K562 (cell line): ENCODE measurements around the gene OR51V1. TPM values are rescaled to one million over a fixed set of nuclear protein-coding genes. Genes with fewer than 3 reads are reported as not detected.
A peak's percentile ranks its signal among the peaks of the same experiment; 100 is the strongest.

ENCODE experiments used
- ATAC-seq: fragments of 200-7000 bp; cut with Tn5 transposase; 3 replicates; pipeline ENCODE4 v1.9.1; 2020; ENCODE audit warnings: moderate library complexity
- Bru-seq: library from RNA; stranded (reverse); fragments of 400-500 nt; gene quantifications from one replicate; lab custom pipeline; 2021; lab: Mats Ljungman, UMichigan
- BruChase-seq, 2 experiments: library from RNA; stranded (reverse); fragments of 400-500 nt; gene quantifications; one replicate each; lab custom pipeline; 2021; lab: Mats Ljungman, UMichigan
- BruUV-seq: library from RNA; stranded (reverse); fragments of 400-500 nt; replicated peaks from 2 replicates; lab custom pipeline; 2021; lab: Mats Ljungman, UMichigan
- CTCF ChIA-PET: fragments of 300-600 bp; formaldehyde crosslinking; extraction: SDS; loops from one replicate; lab custom pipeline; 2021; ENCODE audit warnings: low intra/inter-chr PET ratio; lab: Yijun Ruan, JAX
- POLR2A ChIA-PET: fragments of 300-600, 350-650 bp; sonication (Branson Sonifier 250); formaldehyde crosslinking; extraction: SDS; loops from one replicate; lab custom pipeline; 2021; ENCODE audit warnings: antibody characterized with exemption, inconsistent platforms; lab: Yijun Ruan, JAX
- DNase-seq, 4 experiments: peaks; one replicate each; pipeline versions ENCODE4 v3.0.0 to v3.0.0-alpha.2; 2011 to 2018; ENCODE audit warnings: low spot score in 3 of 4, mixed read lengths in 3 of 4; ENCODE audit errors: extremely low read depth in 1 of 4
- FAIRE-seq: peaks from 2 replicates; lab custom pipeline; 2011; peaks lifted over from hg19 to GRCh38; lab: Jason Lieb, UNC
- H2AFZ ChIP-seq: 2 replicates; pipeline ENCODE4 v1.6.0; 2011; ENCODE audit warnings: low read depth, low read length, control low read depth, inconsistent platforms
- H3K27ac ChIP-seq: fragments of 200-600 bp; 3 replicates; pipeline ENCODE4 v1.8.0; 2011; ENCODE audit warnings: low read depth, mild to moderate bottlenecking, control low read depth, inconsistent platforms, low read length, moderate library complexity, mixed read lengths; ENCODE audit errors: extremely low read depth
- H3K27me3 ChIP-seq, 2 experiments: fragments of 300-600 bp in 1 of 2; 2 replicates in 1 of 2; 3 replicates in 1 of 2; pipeline versions ENCODE4 v1.6.0 to v1.8.0; 2011; ENCODE audit warnings: inconsistent platforms in 2 of 2, low read length in 2 of 2, mild to moderate bottlenecking in 1 of 2, mixed read lengths in 1 of 2, moderate library complexity in 1 of 2; ENCODE audit not compliant: control insufficient read depth in 2 of 2, insufficient read depth in 2 of 2
- H3K36me3 ChIP-seq: fragments of 300-600 bp; 3 replicates; pipeline ENCODE4 v1.8.0; 2011; ENCODE audit warnings: mild to moderate bottlenecking, low read length, inconsistent platforms; ENCODE audit not compliant: control insufficient read depth, insufficient read depth
- H3K4me1 ChIP-seq, 2 experiments: fragments of 200-600 bp in 1 of 2; replicated peaks in 1 of 2; 2 replicates in 1 of 2; 3 replicates in 1 of 2; pipeline versions ENCODE4 v1.5.1 to v1.8.0; 2011; ENCODE audit warnings: inconsistent platforms in 2 of 2, low read length in 2 of 2, mild to moderate bottlenecking in 1 of 2, mixed read lengths in 1 of 2, moderate library complexity in 1 of 2; ENCODE audit not compliant: control insufficient read depth in 2 of 2, insufficient read depth in 2 of 2
- H3K4me2 ChIP-seq: 2 replicates; pipeline ENCODE4 v1.6.1; 2011; ENCODE audit warnings: low read length, control low read depth, inconsistent platforms, mixed read lengths; ENCODE audit not compliant: insufficient read depth
- H3K4me3 ChIP-seq: fragments of 200-600 bp; sonication (generic), shearing (Covaris generic); 2 replicates; pipeline ENCODE4 v1.5.1; 2016; ENCODE audit warnings: control low read depth, inconsistent platforms
- H3K79me2 ChIP-seq: fragments of 200-600 bp; 3 replicates; pipeline ENCODE4 v1.8.0; 2011; ENCODE audit warnings: low read length, inconsistent platforms; ENCODE audit not compliant: control insufficient read depth, insufficient read depth
- H3K9ac ChIP-seq, 2 experiments: 2 replicates each; pipeline versions ENCODE4 v1.6.0 to v1.6.1; 2011; ENCODE audit warnings: low read depth in 2 of 2, low read length in 2 of 2, control low read depth in 1 of 2, inconsistent platforms in 1 of 2, mild to moderate bottlenecking in 1 of 2, mixed read lengths in 1 of 2; ENCODE audit not compliant: insufficient read depth in 1 of 2
- H3K9me1 ChIP-seq: one replicate; pipeline ENCODE4 v1.6.0; 2011; ENCODE audit warnings: inconsistent platforms, mild to moderate bottlenecking, low read length, moderate library complexity; ENCODE audit not compliant: control insufficient read depth, insufficient read depth
- H3K9me3 ChIP-seq: replicated peaks from 2 replicates; pipeline ENCODE4 v1.5.1; 2011; ENCODE audit warnings: low read depth, low read length, inconsistent platforms; ENCODE audit not compliant: control insufficient read depth, insufficient read depth
- H4K20me1 ChIP-seq: replicated peaks from 2 replicates; pipeline ENCODE4 v1.6.1; 2011; ENCODE audit warnings: low read length, inconsistent platforms, mixed read lengths; ENCODE audit not compliant: control insufficient read depth, insufficient read depth
- BRCA1 ChIP-seq, 2 experiments: fragments of 450-650 bp in 1 of 2; sonication (generic) in 1 of 2; formaldehyde crosslinking in 1 of 2; IDR thresholded peaks; 2 replicates each; pipeline versions ENCODE4 v1.5.0 to v1.6.1; 2017 to 2020; ENCODE audit warnings: mild to moderate bottlenecking in 1 of 2, missing genetic modification reagents in 1 of 2
- CHD4 ChIP-seq: fragments of 200-600 bp; sonication (generic); IDR thresholded peaks from 3 replicates; pipeline ENCODE4 v1.6.1; 2012; ENCODE audit warnings: low read depth, mild to moderate bottlenecking, mixed read lengths, low read length, inconsistent platforms; ENCODE audit not compliant: insufficient read depth, insufficient replicate concordance, poor library complexity, severe bottlenecking
- FOXA3 ChIP-seq, 2 experiments: fragments of 450-650 bp in 1 of 2; sonication (generic) in 1 of 2; formaldehyde crosslinking; IDR thresholded peaks in 1 of 2; conservative IDR thresholded peaks in 1 of 2; 2 replicates each; pipeline versions ENCODE4 v1.4.0 to v1.8.0; 2020 to 2022; ENCODE audit warnings: mild to moderate bottlenecking in 2 of 2, missing genetic modification reagents in 1 of 2
- GTF2F1 ChIP-seq: IDR thresholded peaks from 2 replicates; pipeline ENCODE4 v1.6.1; 2011; ENCODE audit warnings: low read depth, low read length, improper control_type of control experiment
- HNRNPUL1 ChIP-seq: fragments of 200-400 bp; formaldehyde crosslinking; IDR thresholded peaks from 2 replicates; pipeline ENCODE4 v1.6.1; 2017; ENCODE audit warnings: low read length
- JUND ChIP-seq, 2 experiments: IDR thresholded peaks; 2 replicates in 1 of 2; 3 replicates in 1 of 2; pipeline ENCODE4 v1.6.1; 2011; ENCODE audit warnings: borderline replicate concordance in 2 of 2, low read depth in 2 of 2, low read length in 2 of 2, improper control_type of control experiment in 1 of 2, missing biosample characterization in 1 of 2, missing genetic modification characterization in 1 of 2, missing genetic modification reagents in 1 of 2
- NCOA6 ChIP-seq: fragments of 450-650 bp; IDR thresholded peaks from 2 replicates; pipeline ENCODE4 v1.6.1; 2017; ENCODE audit warnings: mild to moderate bottlenecking
- PRPF4 ChIP-seq: fragments of 200-400 bp; formaldehyde crosslinking; IDR thresholded peaks from one replicate; pipeline ENCODE4 v1.6.1; 2017; ENCODE audit warnings: low read length, low read depth, mild to moderate bottlenecking; ENCODE audit not compliant: insufficient read depth, poor library complexity, severe bottlenecking
- ZNF384 ChIP-seq: IDR thresholded peaks from 2 replicates; pipeline ENCODE4 v1.6.1; 2012; ENCODE audit warnings: low read depth, low read length, improper control_type of control experiment
- WGBS: fragments of 100-300 bp; shearing (Covaris generic); methylation state at CpG from one replicate; pipeline ENCODE4 v1.1.6; 2016; ENCODE audit warnings: low coverage, mixed read lengths; ENCODE audit not compliant: insufficient coverage; ENCODE audit errors: missing lambda C conversion rate; 5-methylcytosine and 5-hydroxymethylcytosine counted together
- in situ Hi-C: fragments of 300-500 bp; cut with MboI; formaldehyde crosslinking; loops from 4 replicates; pipeline ENCODE4 v1.15.0; 2018; ENCODE audit warnings: inconsistent platforms, mixed read lengths
- intact Hi-C: fragments of 100-400 bp; cut with micrococcal nuclease; formaldehyde crosslinking; loops from 2 replicates; pipeline ENCODE4 v1.14.2; 2022
- long read RNA-seq, 3 experiments: library from polyadenylated mRNA in 2 of 3; library from RNA in 1 of 3; unstranded in 2 of 3; stranded (forward) in 1 of 3; transcript quantifications; one replicate each; pipeline ENCODE4 v2.0.0, GENCODE V29; 2019 to 2022
- polyA minus RNA-seq, 3 experiments: library from RNA; depleted of rRNA, polyadenylated mRNA; stranded (reverse); fragments of >200 nt; gene quantifications; 2 replicates each; pipeline ENCODE4 v1.2.3, GENCODE V29; 2011
- polyA plus RNA-seq, 8 experiments: library from polyadenylated mRNA; depleted of rRNA in 4 of 8; stranded (reverse) in 5 of 8; unstranded in 3 of 8; fragments of >200 nt; fragmentation: Nextera tagmentation in 2 of 8; fragmentation: Illumina TruSeq in 1 of 8; extraction: Ambion mirVana in 2 of 8; extraction: Trizol in 1 of 8; gene quantifications; 2 replicates each; pipeline versions ENCODE4 v1.2.1 to v1.2.3, GENCODE V29; 2011 to 2014; ENCODE audit warnings: inconsistent platforms in 1 of 8, missing spikeins in 1 of 8
- total RNA-seq, 7 experiments: library from RNA; depleted of rRNA in 6 of 7; stranded (reverse); fragments of >200 nt in 6 of 7; fragmentation: Illumina TruSeq in 2 of 7; extraction: Trizol in 2 of 7; gene quantifications; 2 replicates each; pipeline versions ENCODE4 v1.2.1 to v1.2.3, GENCODE V29; 2011 to 2021; ENCODE audit warnings: low replicate concordance in 1 of 7
- TF ChIP-seq, protein P1 (sequence below): sonication (generic); formaldehyde crosslinking; IDR thresholded peaks from 2 replicates; pipeline ENCODE4 v1.8.0; 2022; ENCODE audit warnings: mild to moderate bottlenecking, missing genetic modification reagents

OR51V1 gene, protein sequence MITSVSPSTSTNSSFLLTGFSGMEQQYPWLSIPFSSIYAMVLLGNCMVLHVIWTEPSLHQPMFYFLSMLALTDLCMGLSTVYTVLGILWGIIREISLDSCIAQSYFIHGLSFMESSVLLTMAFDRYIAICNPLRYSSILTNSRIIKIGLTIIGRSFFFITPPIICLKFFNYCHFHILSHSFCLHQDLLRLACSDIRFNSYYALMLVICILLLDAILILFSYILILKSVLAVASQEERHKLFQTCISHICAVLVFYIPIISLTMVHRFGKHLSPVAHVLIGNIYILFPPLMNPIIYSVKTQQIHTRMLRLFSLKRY
- total RNA-seq (2011; cell fraction: chromatin; rRNA removed; ENCODE audit: low replicate concordance): not detected in 2 replicates
- total RNA-seq (2011; cell fraction: nucleolus; rRNA removed): not detected in 2 replicates
- not detected in 2 replicates for total RNA-seq (2011; cell fraction: nucleoplasm; rRNA removed)
- not detected in 2 replicates for total RNA-seq (2014; rRNA removed)
- total RNA-seq (2014; rRNA removed; fragmentation: Illumina TruSeq; extraction: Trizol): not detected in 2 replicates
- not detected in 2 replicates for total RNA-seq (2015; rRNA removed; fragmentation: Illumina TruSeq; extraction: Trizol)
- total RNA-seq (2021): not detected in 2 replicates
- not detected in 2 replicates for polyA plus RNA-seq (2011; rRNA removed)
- polyA plus RNA-seq (2011; cell fraction: cytosol; rRNA removed): not detected in 2 replicates
- not detected in 2 replicates for polyA plus RNA-seq (2011; cell fraction: nucleus; rRNA removed)
- polyA plus RNA-seq (2012): not detected in 2 replicates
- not detected in 2 replicates for polyA plus RNA-seq (2014; fragmentation: Illumina TruSeq; extraction: Trizol)
- not detected for polyA plus RNA-seq (2014; fragmentation: Nextera tagmentation; extraction: Ambion mirVana)
- not detected in 2 replicates for polyA plus RNA-seq (2014; rRNA removed)
- 0.21 TPM in 1 of 2 replicates, not detected in the other for polyA minus RNA-seq (2011; rRNA and poly(A)+ RNA removed)
- not detected in 2 replicates for polyA minus RNA-seq (2011; cell fraction: cytosol; rRNA and poly(A)+ RNA removed)
- not detected in 2 replicates for polyA minus RNA-seq (2011; cell fraction: nucleus; rRNA and poly(A)+ RNA removed)
- Bru-seq, nascent RNA: not detected
- percentile 27 among the genes with signal in this experiment for BruChase-seq, experiment 1, labeled RNA remaining after a 2-hour chase
- not detected for BruChase-seq, experiment 2, labeled RNA remaining after a 6-hour chase
- long read RNA-seq, experiment 1: 0 reads
- long read RNA-seq, experiment 2: 0 reads
- long read RNA-seq, experiment 3: 0 reads

DNA sequence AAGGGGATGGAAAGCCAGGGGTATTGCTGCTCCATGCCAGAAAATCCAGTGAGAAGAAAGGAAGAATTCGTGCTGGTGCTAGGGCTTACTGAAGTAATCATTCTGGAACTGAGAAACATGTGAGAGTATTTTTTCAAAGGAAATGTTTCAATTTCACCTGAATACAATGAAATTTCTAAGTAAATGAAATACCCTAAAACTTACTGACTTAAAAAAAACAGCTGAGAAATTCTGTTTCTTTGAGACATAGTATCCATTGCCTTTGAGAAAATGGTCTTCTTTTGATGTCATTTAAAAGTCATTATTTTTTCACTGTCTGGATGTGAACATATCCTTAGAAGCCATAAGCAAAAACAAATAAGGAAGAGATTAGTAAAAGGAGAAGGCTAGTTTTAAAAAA, at the start of gene OR51V1:
Gene OR51V1 (minus strand): TSS at position 101 of the 400 bp plus-strand sequence. CDS start 0 bp downstream, at position 101.
- Histone ChIP-seq H4K20me1 (no peaks in the 10 kb centered on the region), H3K27ac (no peak within 1 kb of the TSS), H3K9ac (no peak within 1 kb of the TSS), H3K9me1 (no peaks in the 10 kb centered on the region), H3K9me3 (no peaks in the 10 kb centered on the region), H2AFZ (peak within 1 kb of the TSS; percentile 75), H3K36me3 (no peaks in the 10 kb centered on the region), H3K27me3 (no peaks in the 10 kb centered on the region), H3K4me1 (peaks cover 6 to 18% of the 10 kb centered on the region in 2 experiments; a peak in 4 of 5 replicates), H3K4me3 (no peak within 1 kb of the TSS), H3K4me2 (no peak within 1 kb of the TSS)
- BruUV-seq: no TSS peak
- intact Hi-C loops: loop anchor here (5.0 to 10.0 kb wide), 2 partner anchors 304 to 352 kb away; partner anchors contain the start of gene UBQLN3
- no peak for FAIRE-seq
- 20% methylated on average over 1 of the region's 1 CpG for WGBS
- no peak for DNase-seq
- CTCF ChIA-PET: no interaction called here
- no peak for ATAC-seq
- TF ChIP-seq JUND (IDR thresholded peaks at IDR 0.05; ENCODE audit: borderline replicate concordance, low read depth, low read length): no peak
- TF ChIP-seq JUND (tag; IDR thresholded peaks at IDR 0.05; ENCODE audit: borderline replicate concordance, low read depth, low read length): no peak
- TF ChIP-seq, protein P1, sequence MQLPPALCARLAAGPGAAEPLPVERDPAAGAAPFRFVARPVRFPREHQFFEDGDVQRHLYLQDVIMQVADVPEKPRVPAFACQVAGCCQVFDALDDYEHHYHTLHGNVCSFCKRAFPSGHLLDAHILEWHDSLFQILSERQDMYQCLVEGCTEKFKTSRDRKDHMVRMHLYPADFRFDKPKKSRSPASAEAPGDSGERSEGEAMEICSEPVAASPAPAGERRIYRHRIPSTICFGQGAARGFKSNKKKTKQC (CRISPR knock-in tag): no peak
- TF ChIP-seq PRPF4: no peak
- no peak for TF ChIP-seq HNRNPUL1
- TF ChIP-seq ZNF384: no peak
- no peak for TF ChIP-seq BRCA1 (IDR thresholded peaks at IDR 0.05)
- no peak for TF ChIP-seq BRCA1 (CRISPR knock-in tag; IDR thresholded peaks at IDR 0.05)
- TF ChIP-seq FOXA3 (CRISPR knock-in tag; conservative IDR thresholded peaks at IDR 0.05 in 1 of 2, IDR thresholded peaks at IDR 0.05 in 1 of 2): no peak
- TF ChIP-seq CHD4: no peak
- TF ChIP-seq GTF2F1: no peak
- TF ChIP-seq NCOA6: no peak
- TF ChIP-seq, all 486 proteins: peak for 0
- H3K79me2 ChIP-seq: no peaks in the 10 kb centered on the region
- POLR2A ChIA-PET: interaction anchor here (1.0 kb wide), 1 partner anchor 305 kb away, joined by 4 read pairs; no protein-coding TSS in a partner anchor
- in situ Hi-C loops: loop anchor here (5.0 kb wide), 1 partner anchor 102 kb away; the partner anchor contains the start of gene OR51B4
